SU-DHL-6 (cell line): Measurements from ENCODE around the gene MICAL3.

Experiments
- H2AFZ ChIP-seq: fragments of 200-600 bp; sonication (generic); 2 replicates; pipeline ENCODE4 v1.6.1; 2014; ENCODE audit warnings: low read depth, mild to moderate bottlenecking, moderate library complexity, mixed read lengths, antibody characterized with exemption, low read length; ENCODE audit not compliant: severe bottlenecking
- H3F3A ChIP-seq: fragments of 200-600 bp; shearing (Covaris generic); 2 replicates; pipeline ENCODE4 v1.6.0; 2016; ENCODE audit warnings: antibody characterized with exemption, mild to moderate bottlenecking; ENCODE audit not compliant: insufficient read depth
- H3K27ac ChIP-seq: fragments of 200-600 bp; sonication (generic); 2 replicates; pipeline ENCODE4 v1.5.1; 2016; ENCODE audit warnings: low read depth, mild to moderate bottlenecking, low read length, moderate library complexity, mixed read lengths
- H3K27me3 ChIP-seq: fragments of 200-600 bp; sonication (generic), shearing (Covaris generic); 2 replicates; pipeline ENCODE4 v1.6.0; 2014; ENCODE audit warnings: mild to moderate bottlenecking, low read length
- H3K36me3 ChIP-seq: fragments of 200-600 bp; sonication (generic); 2 replicates; pipeline ENCODE4 v1.6.1; 2014; ENCODE audit warnings: mild to moderate bottlenecking, low read length, mixed read lengths
- H3K4me2 ChIP-seq: fragments of 300-600, 200-600 bp; shearing (Covaris generic), sonication (generic); 2 replicates; pipeline ENCODE4 v1.6.0; 2014; ENCODE audit warnings: low read length, low read depth, mild to moderate bottlenecking; ENCODE audit not compliant: poor library complexity, severe bottlenecking
- H3K4me3 ChIP-seq: fragments of 200-600 bp; sonication (generic); 2 replicates; pipeline ENCODE4 v1.5.1; 2014; ENCODE audit warnings: antibody characterized with exemption, low read length, mild to moderate bottlenecking, mixed read lengths; ENCODE audit not compliant: insufficient read depth, poor library complexity, severe bottlenecking
- H3K79me2 ChIP-seq: fragments of 200-600 bp; sonication (generic); 2 replicates; pipeline ENCODE4 v1.6.1; 2014; ENCODE audit warnings: mild to moderate bottlenecking, low read length, moderate library complexity; ENCODE audit not compliant: insufficient read depth
- H3K9ac ChIP-seq: fragments of 200-600 bp; sonication (generic); 2 replicates; pipeline ENCODE4 v1.7.0; 2014; ENCODE audit warnings: mild to moderate bottlenecking, low read length
- H3K9me2 ChIP-seq: fragments of 200-600 bp; sonication (generic); replicated peaks from 2 replicates; pipeline ENCODE4 v1.6.1; 2014; ENCODE audit warnings: low read length; ENCODE audit not compliant: insufficient read depth
- H3K9me3 ChIP-seq: fragments of 200-600 bp; sonication (generic); 2 replicates; pipeline ENCODE4 v1.6.1; 2014; ENCODE audit warnings: low read length, mixed read lengths; ENCODE audit not compliant: insufficient read depth
- H4K20me1 ChIP-seq: fragments of 200-600 bp; sonication (generic); 2 replicates; pipeline ENCODE4 v1.6.1; 2014; ENCODE audit warnings: low read depth, mild to moderate bottlenecking, antibody characterized with exemption, low read length, moderate library complexity, mixed read lengths
- CTCF ChIP-seq: fragments of 200-600 bp; sonication (generic); IDR thresholded peaks from one replicate; pipeline ENCODE4 v1.5.1; 2017; ENCODE audit warnings: antibody characterized with exemption, mild to moderate bottlenecking, low read length, moderate library complexity; ENCODE audit not compliant: insufficient read depth, poor library complexity, severe bottlenecking
- EZH2phosphoT487 ChIP-seq: fragments of 200-600 bp; sonication (generic), shearing (Covaris generic); conservative IDR thresholded peaks from 2 replicates; pipeline ENCODE4 v1.6.1; 2018; ENCODE audit warnings: mild to moderate bottlenecking, antibody characterized with exemption, low read length, moderate library complexity, mixed read lengths

Gene MICAL3

GRCh38 chr22:17777005-17777716, 247.2 kb downstream of the MICAL3 start:
- peaks cover 5% of the 10 kb centered on the region; the same call in 1 of the 2 replicates for H3F3A ChIP-seq
- no peak overlapping the region for H2AFZ ChIP-seq
- H3K4me3 ChIP-seq: peak overlapping the region; percentile 40
- H4K20me1 ChIP-seq: no peaks in the 10 kb centered on the region
- H3K79me2 ChIP-seq: peaks cover 2% of the 10 kb centered on the region; the same call in 1 of the 2 replicates
- peak overlapping the region; percentile 40 for H3K27ac ChIP-seq
- H3K4me2 ChIP-seq: peak overlapping the region; percentile 53
- no peaks in the 10 kb centered on the region for H3K36me3 ChIP-seq
- no peaks in the 10 kb centered on the region for H3K27me3 ChIP-seq
- no peaks in the 10 kb centered on the region for H3K9me2 ChIP-seq
- H3K9me3 ChIP-seq: no peaks in the 10 kb centered on the region
- TF ChIP-seq CTCF: no peak
- no peak for TF ChIP-seq EZH2phosphoT487
- peak overlapping the region; percentile 58 for H3K9ac ChIP-seq

- Histone ChIP-seq H3K9ac (no peak overlapping the region), H2AFZ (no peak overlapping the region), H3K4me2 (no peak overlapping the region)
These were observed 248.4 kb downstream of the MICAL3 start for GRCh38 chr22:17775781-17776465.

GRCh38 chr22:17774926-17775685, 249.3 kb downstream of the MICAL3 start:
- TF ChIP-seq EZH2phosphoT487: no peak
- TF ChIP-seq CTCF: no peak
- no peaks in the 10 kb centered on the region for H3K9me3 ChIP-seq
- H3K9me2 ChIP-seq: no peaks in the 10 kb centered on the region
- no peak overlapping the region for H3K27ac ChIP-seq
- H3K4me3 ChIP-seq: no peak overlapping the region
- H2AFZ ChIP-seq: no peak overlapping the region
- peaks cover 5% of the 10 kb centered on the region; the same call in 1 of the 2 replicates for H3F3A ChIP-seq
- H3K27me3 ChIP-seq: no peaks in the 10 kb centered on the region
- H3K79me2 ChIP-seq: peaks cover 11% of the 10 kb centered on the region; the same call in 1 of the 2 replicates
- 0 out of 2 replicates have a peak overlapping the region, but pooled peaks have one; percentile 62 for H3K9ac ChIP-seq
- H4K20me1 ChIP-seq: no peaks in the 10 kb centered on the region
- no peaks in the 10 kb centered on the region for H3K36me3 ChIP-seq
- no peak overlapping the region for H3K4me2 ChIP-seq

More at GRCh38 chr22:17775781-17776465, 248.4 kb downstream of the MICAL3 start:
- no peak overlapping the region for H3K4me3 ChIP-seq
- TF ChIP-seq EZH2phosphoT487: no peak
- TF ChIP-seq CTCF: no peak
- no peaks in the 10 kb centered on the region for H3K36me3 ChIP-seq
- H3K27me3 ChIP-seq: no peaks in the 10 kb centered on the region
- H3F3A ChIP-seq: peaks cover 5% of the 10 kb centered on the region; the same call in 1 of the 2 replicates
- H3K9me3 ChIP-seq: no peaks in the 10 kb centered on the region
- no peaks in the 10 kb centered on the region for H3K9me2 ChIP-seq
- no peak overlapping the region for H3K27ac ChIP-seq
- peaks cover 6% of the 10 kb centered on the region; the same call in 1 of the 2 replicates for H3K79me2 ChIP-seq
- H4K20me1 ChIP-seq: no peaks in the 10 kb centered on the region
